ENCODE results near the gene KRT33A. TPM values are rescaled to one million over a fixed set of nuclear protein-coding genes. Genes with fewer than 3 reads are reported as not detected.

KRT33A gene
- polyA plus RNA-seq, 12 donors, result not detected

DNA sequence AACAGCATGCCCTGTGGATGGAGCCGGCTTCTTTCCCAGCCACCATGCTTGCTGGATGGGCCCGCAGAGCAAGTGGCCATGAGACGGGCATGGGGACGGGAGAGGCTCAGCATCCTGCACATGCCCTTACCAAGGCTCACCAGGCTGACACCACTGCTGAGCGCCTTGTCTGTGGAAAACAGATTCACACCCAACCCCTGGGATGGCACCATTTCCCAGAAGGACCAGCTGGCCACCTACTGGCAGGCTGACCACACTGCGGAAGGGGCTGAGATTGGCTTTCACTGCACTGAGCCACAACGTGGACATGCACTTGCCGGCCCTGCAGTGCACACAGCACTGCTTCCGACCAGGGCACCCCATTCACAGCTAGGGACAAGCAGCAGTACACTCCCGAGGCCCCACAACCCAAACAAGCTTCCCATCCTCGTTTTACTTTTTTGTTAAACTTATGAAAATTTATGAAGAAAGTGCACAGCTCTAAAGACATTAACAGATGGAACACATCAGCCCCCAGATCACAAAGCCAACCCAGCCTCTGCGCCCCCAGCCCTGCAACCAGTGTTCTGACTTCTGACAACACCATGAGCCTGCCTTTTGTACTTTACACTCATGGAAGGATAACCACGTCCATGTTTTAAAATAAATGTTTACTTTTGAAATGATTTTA, 21.2 kb downstream of the KRT33A start:
- no peak for DNase-seq

DNA sequence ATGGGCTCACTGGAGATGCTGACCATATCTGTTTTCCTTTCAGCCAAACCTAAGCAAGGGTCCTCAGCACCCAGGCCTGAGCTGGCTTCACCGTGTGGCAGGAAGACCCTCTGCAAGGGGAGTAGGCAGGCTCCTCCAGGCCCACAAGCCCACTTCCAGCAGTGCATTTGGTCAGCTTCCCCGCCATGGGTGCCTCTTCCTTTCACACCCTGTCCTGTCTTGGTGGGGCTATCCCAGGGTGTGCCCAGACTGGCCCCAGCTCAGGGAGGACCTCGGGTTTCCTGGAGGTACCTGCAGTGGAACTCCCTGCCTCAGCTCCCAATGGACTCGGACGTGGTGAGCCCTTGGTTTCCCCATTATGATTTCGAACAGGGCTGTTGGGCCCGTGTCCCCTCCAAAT, 22.4 kb downstream of the KRT33A start:
- DNase-seq, result no peak

DNA sequence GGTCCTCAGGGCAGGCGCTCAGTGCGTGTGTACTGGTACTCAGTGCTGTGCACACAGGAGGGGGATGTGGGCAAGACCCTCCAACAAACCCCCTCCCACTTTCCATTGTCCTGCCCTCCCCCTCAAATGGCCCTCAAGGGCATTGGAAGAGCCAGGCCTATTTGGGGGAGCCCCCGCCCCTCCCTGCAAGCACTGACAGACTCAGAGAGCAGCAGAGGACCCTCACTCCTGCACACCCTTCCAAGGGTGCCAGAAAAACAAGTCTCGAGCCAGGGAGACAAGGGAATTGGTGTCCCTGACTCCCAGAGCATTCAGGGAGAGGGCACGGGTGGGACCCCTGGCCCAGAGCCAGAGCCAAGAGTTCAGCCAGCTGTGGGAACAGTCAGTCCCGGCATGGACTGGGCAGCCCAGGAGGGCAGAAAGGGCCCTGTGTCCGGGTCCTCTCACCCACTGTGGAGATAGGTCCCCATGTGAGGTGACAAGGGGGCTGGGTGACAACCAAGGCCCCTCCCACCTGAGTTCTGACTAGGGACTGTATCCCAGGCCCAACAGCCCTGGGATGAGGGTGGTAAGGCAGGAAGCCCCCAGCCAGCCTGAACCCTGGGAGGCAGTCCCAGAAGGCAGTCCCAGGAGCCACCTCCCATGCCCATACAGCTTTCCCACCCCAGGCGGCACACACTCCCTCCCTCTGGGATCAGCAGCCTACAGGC, 23.1 kb downstream of the KRT33A start:
- no peak for DNase-seq

DNA sequence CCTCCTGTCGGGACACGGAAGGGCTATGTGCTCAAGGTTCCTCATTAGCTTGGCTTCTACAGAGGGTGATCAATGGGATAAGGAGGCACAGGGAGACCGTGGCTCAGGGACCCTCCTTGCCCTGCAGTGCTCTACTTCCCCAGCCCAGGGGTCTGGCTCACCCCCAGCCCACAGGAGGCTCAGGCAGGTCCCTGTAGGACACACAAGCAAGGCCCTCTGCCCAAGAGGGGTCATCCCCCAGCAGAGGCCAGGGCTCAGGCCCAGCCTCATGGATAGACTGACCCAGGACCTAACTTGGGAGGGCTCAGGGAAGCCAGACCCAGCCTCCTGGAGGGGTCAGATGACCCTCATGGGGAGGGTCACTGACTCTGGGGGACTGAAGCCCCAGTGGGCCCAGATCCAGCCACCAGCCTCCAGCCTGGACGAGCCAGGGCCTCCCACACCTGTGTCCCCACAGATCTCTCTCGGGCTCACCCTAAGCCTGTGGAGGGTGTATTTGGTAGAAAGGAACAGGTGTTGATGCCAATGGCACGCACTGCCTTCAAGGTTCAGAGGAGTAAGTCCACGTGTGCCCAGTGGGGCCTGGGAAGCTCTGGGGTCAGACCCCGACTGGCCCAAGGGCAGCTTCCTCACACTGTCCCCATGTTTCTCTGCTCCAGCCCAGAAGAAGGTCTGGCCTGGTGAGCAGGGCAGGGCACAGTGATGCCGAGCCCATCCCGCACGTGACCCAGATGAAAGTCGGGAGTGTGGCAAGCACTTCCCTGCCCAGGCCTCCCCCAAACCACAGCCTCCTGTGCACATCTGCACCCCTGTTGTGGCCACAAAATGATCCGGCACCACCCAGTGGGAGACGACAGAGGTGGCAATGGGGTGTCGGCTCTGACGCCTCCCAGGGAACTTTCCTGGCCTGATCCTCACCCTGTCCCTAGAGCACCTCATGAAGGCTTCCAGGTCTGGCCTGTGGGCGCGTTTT, 24.2 kb downstream of the KRT33A start:
- DNase-seq, result no peak

DNA sequence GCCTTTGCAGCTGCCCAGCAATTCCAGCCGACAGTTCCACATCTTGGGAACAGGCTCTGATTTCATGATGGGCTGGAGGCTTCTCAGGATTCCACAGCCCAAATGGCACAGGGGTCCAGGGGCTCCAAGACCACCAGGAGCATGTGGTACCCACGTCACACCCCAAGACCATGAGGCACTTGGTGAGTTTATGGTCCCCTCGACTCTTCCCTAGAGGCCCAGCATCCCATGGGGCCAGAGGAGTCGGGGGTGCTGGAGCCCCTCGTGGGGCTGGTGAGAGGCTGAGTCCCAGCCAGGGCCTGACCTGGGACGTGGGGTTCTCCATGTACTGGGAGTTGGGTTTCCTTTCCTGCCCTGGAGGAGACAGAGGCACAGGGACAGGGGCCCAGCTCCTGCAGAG, 25.0 kb downstream of the KRT33A start:
- DNase-seq, result no peak

DNA sequence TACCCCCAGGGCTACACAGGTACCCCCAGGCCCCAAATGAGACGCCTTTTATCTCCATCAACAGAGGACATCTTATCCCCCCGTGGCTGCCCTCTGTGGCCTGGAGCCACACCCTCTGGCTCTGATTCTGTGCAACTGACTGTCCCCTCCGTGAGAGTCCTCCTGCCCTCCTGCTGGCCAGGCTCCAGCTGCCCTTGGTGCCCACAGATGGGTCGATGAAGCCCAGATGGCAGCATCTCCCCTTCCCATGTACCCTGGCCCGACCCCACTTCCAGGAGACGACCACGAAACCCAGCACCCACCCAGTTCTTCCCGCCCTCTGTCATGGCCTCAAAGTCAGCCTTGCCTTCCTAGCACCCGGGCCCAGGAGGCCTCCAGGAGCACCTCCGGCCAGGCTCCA, 25.5 kb downstream of the KRT33A start:
- no peak for DNase-seq

DNA sequence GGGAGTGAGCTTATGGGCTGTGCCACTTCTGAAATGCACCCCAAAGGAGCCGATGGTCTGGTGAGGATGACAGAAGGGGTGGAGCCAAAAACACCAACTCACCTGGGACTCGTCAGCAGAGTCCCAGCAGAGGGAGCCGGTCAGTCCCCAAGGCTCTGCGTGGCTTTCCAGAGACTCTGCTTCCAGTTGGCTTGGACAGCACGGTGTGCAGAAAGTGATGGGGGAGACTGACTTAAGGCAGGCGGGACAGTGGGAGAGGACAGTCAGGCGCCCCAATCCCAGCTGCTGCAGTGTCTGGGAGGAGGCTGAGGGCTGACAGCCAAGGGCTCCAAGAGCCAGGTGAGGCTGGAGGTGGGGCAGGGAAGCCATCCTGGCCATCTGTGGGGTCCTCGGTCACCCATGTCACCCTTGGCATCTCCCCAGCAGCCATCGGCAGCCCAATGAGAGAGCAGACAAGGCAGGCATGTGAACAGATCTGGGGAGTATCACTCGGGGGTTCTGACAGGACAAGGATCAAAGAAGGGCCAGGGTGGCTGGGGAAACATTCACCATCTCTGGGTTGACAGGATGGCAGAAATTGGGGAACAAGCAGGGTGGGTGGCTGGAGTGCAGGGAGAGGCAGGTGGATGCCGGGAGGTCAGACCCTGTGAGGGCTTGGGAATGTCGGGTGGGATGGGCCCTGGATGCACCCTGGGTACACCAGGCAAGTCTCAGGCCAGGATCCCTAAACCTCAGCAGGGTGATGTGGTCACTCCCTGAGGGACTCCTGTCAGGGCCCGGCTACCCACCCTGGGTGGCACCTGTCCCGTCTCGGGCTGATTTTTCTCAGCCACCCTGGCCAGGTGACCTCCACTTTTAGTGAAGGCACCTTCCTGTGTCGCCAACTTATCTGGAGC, 26.2 kb downstream of the KRT33A start:
- no peak for DNase-seq

DNA sequence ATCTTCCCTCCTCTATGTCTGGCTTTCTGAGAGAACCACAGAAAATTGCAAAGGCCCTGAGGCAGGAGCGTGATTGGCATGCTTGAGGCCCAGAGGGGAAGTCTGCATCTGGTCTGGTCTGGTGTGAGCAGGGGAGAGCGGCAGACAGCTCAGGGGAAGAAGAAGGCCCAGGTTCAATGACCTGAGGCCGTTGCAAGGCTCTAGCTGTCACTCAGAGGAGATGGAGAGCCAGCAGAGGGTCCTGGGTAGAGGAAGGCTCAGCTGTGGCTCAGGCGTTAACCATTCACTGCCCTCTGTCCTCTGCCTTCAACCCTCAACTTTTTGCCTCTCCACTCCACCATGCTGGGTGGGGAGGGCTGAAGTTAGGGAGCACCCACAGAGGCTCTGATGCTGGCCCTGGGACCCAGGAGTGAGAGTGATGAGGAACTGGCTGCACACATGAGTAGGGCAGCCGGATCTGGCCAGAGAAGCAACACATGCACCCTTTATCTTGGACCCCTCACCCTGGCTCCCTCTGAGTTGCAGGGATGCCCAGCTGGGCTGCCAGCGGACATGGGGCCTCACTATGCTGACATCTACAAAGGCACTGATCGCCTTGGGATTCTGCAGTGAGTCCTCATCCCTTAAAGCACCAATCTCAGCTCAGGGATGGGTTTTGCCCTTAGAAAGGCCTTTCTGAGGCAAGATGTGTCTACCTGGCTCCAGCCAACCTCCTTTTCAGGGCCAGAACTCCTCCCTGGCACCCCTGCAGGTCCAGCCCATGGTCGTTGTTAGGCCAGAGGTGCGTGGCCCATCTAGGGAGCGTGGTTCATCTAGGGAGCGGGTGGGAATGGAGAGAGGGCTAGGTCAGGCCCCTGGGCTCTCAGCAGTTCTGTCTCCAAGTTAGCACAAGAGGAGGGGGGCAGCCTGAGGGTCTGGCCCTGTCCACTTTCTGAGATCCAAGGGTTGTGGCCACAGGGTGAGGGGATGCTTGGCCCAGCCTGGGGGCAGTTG, 27.4 kb downstream of the KRT33A start:
- no peak for DNase-seq

DNA sequence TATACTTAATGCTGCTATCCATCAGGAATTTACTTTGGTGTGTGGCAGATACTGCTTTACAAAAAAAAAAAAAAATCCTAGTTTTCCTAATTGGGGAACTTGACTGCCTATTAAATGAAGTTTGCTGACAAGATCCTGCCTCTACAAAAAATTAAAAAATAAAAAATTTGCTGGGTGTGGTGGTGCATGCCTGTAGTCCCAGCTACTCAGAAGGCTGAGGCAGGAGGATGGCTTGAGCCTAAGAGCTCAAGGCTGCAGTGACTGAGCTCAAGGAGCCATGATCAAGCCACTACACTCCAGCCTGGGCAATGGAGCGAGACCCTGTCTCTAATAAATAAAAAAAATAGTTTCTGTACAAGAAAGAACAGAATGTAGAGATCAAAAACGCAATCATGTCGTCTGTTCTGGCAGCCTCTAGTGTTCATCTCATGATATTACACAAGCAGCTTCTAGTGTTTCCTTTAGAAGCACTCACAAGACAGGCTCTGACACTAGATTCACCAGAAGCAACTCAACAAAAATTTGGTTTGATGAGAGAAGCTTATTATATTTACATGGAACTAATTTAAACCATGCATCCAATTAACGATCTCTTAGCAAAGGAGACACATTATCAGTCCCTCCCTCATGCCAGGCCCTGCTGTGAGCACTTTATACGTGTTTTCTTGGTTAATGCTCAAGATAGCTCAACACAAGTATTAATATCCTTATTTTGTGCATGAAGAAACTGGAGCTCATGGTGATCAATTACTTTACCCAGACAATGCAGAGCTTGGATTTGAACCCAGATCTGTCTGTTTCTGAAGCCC, 28.3 kb downstream of the KRT33A start:
- peak; percentile 28 for DNase-seq

DNA sequence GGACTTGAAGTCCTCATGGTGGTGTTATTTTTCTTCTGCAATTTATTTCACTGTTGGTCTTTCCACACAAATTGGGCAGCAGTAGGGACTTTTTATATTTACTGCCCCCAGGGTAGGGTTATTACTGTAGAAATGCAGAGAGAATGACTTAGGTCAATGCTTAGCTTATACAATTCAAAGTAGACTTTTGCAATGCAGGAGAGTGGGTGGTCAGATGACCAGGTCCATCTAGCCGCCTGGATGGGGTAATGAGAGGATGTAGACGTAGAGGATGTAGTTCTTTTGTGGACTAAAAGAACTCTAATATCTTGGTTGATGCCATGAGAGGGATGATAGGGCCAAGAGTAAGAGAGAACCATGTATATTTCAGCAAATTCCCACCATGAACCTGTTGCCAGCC, 32.4 kb downstream of the KRT33A start:
- DNase-seq, result no peak

DNA sequence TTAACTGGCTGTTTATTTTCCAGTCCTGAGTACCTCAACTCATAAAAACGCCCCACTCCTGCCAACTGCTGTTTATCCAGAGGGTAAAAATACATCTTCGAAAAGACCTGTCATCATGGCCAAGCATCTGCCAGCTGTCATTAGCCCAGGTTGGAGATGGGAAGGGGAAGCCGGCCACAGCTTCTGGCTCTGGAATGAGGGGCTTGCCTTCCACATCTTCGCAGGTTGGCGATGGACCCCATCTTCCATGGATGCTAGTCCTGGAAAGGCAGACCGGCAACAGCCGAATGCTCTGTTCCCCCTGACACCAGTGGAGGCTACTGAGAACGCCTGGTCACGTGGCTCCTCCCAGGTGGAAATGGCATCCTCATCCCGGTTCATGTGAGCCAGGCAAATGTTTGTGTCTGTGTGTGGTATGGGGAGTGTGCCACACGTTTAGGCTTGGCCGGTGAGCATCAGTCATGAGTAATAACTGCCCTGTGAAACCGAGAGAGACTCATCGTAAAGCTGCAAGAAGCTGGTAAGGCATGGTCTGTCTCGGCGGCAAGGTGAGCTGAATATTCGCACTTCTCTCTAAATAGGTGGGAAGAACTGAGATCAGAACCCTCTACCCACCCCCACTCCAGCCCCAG, 34.7 kb downstream of the KRT33A start:
- DNase-seq, result no peak

DNA sequence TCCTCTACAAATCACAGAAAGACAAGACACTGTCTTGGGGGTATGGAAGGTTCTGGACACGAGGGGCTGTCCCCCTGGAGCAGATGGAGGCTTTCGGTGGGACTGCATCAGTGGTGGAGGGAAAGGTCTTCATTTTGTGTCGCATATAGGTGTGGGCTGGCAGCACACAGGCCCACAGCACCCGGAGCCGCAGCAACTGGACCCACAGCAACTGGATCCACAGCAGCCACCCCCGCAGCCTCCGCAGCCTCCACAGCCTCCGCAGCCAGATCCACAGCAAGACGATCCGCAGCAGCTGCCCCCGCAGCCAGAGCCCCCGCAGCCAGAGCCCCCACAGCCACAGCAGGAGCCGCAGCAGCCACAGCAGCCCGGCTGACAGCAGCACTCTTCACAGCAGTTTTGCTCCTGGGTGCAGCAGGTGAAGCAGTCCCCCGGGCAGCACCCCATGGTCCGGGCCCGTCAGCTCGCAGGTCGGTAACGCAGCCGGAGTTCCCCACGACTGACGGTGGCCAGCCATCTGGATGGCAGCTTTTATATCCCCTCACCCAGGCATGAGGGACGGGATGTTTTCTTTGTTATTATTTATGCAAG, 35.3 kb downstream of the KRT33A start, which contains the start of gene KRTAP17-1:
Gene KRTAP17-1, minus strand, starts transcription at position 507 of the 591 bp plus-strand sequence. Its CDS starts 60 bp downstream, at position 447.
- DNase-seq, result no peak

DNA sequence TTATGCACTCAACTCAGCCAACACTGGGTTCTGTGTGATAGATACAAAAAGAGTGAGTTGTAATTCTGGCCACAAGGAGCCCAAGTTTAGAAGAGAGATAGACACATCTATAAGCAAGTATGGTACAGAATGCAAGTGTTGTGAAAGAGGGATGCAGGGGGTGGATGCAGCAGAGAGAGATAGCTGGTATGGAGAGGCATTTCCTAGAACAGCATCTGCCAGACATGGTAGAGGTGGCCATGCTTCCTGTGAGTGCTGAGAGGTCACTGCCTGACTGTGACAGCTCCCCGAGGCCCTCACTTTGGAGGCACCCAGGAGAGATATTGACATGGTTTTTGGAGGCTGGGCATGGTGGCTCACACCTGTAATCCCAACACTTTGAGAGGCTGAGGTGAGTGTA, 39.5 kb downstream of the KRT33A start:
- no peak for DNase-seq

DNA sequence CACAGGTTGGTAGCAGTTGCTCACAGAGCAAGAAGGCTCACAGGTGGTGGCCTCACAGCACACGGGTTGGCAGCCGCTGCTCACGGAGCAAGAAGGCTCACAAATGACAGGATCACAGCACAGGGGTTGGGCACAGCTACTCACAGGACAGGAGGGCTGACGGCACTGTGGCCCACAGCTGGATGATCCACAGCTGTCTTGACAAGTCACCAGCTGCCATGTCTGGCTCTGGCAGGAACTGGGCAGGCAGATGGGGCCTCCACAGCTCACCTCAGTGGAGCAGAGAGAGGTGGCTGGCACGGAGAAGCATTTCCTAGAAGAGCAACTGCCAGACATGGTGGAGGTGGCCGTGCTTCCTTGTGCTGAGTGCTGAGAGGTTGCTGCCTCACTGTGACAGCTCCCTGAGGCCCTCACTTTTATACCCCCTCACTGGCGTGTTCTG, 41.7 kb downstream of the KRT33A start, which contains the start of gene KRTAP16-1:
Gene KRTAP16-1, minus strand, starts transcription at position 392 of the 442 bp plus-strand sequence. Its CDS starts 56 bp downstream, at position 336.
- DNase-seq, result no peak

DNA sequence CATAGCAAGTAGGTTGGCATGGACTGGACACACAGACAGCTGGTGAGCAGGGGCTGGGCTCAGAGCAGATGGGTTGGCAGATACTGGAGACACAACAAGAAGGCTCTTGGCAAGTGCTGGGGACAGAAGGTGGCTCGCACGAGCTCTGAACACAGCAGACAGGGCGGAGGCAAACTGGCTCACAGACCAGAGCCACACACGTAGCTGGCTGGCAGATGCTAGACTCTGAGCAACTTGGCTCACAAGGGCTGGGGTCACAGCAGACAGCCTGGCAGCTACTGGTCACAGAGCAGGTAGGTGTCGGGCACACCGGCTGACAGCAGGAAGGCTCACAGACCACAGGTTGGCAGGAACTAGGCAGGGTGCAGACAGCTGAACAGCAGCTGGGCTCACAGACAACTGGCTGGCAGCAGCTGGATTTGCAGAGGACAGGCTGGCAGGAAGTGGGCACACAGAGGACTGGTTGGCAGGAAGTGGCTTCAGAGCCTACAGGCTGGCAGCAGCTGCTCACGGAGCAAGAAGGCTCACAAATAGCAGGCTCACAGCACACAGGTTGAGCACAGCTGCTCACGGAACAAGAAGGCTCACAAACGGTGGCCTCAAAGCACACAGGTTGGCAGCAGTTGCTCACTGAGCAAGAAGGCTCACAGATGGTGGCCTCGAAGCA, 42.2 kb downstream of the KRT33A start:
- peak; percentile 35 for DNase-seq

DNA sequence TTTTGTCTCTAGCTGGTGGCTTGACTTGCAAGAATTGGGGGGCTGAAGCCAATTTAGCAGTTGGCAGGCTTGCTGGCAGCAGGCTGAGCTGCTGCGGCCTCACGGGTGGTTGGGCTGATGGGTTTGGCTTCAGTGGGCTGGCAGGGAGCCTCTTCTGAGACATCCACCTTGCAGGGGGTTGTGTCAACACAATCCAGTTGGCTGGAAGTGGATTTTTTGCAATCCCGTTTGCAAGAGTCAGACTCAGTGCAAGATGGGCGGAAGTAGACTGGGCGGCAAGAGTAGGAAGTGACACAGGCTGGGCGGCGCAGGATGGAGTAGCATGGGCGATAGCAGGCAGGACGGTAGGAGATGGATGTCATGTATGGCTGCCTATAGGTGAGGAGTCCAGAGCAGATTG, 43.0 kb downstream of the KRT33A start:
- no peak for DNase-seq

DNA sequence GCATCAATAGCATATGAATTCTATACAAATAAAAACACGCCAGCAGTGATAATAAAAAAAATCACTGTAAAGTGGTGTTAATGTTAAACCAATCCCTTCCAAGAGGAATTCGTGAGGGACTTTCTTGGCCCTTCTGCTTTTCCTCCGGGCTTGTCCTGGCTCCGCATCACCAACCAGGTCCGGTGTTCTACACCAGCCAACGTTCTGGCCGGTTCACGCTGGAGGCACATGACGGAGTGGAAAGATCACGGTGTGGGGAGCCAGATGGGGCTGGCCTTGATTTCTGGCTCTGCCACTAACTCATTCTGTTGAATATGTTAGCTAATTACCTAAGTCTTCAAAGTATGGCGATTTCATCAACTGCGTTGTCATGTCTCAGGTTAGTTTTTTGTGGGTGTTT, 46.5 kb downstream of the KRT33A start:
- DNase-seq, result no peak
